ENCODE data around the gene CCL18. TPM values are rescaled to one million over a fixed set of nuclear protein-coding genes. Genes with fewer than 3 reads are reported as not detected.
"Not testable (repeated sequence)": the region's sequence is repeated elsewhere in the genome, so short reads cannot be mapped to it uniquely, and the experiment has no call there.

The CCL18 gene
- total RNA-seq, 1 donor: not detected

- no peak for DNase-seq (ENCODE audit: low read depth)
- no peak overlapping the region for H3K4me3 ChIP-seq (ENCODE audit: low read depth, low read length)
- TF ChIP-seq, protein P1, sequence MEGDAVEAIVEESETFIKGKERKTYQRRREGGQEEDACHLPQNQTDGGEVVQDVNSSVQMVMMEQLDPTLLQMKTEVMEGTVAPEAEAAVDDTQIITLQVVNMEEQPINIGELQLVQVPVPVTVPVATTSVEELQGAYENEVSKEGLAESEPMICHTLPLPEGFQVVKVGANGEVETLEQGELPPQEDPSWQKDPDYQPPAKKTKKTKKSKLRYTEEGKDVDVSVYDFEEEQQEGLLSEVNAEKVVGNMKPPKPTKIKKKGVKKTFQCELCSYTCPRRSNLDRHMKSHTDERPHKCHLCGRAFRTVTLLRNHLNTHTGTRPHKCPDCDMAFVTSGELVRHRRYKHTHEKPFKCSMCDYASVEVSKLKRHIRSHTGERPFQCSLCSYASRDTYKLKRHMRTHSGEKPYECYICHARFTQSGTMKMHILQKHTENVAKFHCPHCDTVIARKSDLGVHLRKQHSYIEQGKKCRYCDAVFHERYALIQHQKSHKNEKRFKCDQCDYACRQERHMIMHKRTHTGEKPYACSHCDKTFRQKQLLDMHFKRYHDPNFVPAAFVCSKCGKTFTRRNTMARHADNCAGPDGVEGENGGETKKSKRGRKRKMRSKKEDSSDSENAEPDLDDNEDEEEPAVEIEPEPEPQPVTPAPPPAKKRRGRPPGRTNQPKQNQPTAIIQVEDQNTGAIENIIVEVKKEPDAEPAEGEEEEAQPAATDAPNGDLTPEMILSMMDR (IDR thresholded peaks at IDR 0.05; ENCODE audit: insufficient read depth, low read depth, low read length): no peak
These were observed 54.6 kb downstream of the CCL18 start for GRCh38 chr17:36118477-36119353.

- TF ChIP-seq, protein P1 (IDR thresholded peaks at IDR 0.05; ENCODE audit: insufficient read depth, low read depth, low read length): no peak
- no peak overlapping the region for H3K4me3 ChIP-seq (ENCODE audit: low read depth, low read length)
- DNase-seq (ENCODE audit: low read depth): no peak
These were observed 56.1 kb downstream of the CCL18 start for GRCh38 chr17:36120221-36120620.

- not testable (repeated sequence) for H3K4me3 ChIP-seq (ENCODE audit: low read depth, low read length); DNase-seq (ENCODE audit: low read depth)
These were observed 57.0 kb downstream of the CCL18 start for GRCh38 chr17:36121099-36121498.

Small RNA genes lying within 50 kb of the gene (small RNA-seq; reads per million reads assigned to genes)
- not detected for gene RN7SL301P

Other genes starting within 250 kb of the CCL18 start
- not detected in 2 replicates for gene HEATR9, start 195.4 kb upstream of the CCL18 start, total RNA-seq
- gene CCL5, start 183.9 kb upstream of the CCL18 start, total RNA-seq: under 0.01 TPM in 1 of 2 replicates, not detected in the other
- gene RDM1, start 133.5 kb upstream of the CCL18 start, total RNA-seq: 0.32 and 0.43 TPM in 2 replicates
- gene LYZL6, start 120.6 kb upstream of the CCL18 start, total RNA-seq: not detected in 2 replicates
- gene CCL16, start 82.8 kb upstream of the CCL18 start, total RNA-seq: not detected in 2 replicates
- gene CCL14, start 77.5 kb upstream of the CCL18 start, total RNA-seq: not detected in 2 replicates
- not detected in 2 replicates for gene CCL15, start 62.7 kb upstream of the CCL18 start, total RNA-seq
- not detected in 2 replicates for gene CCL23, start 46.3 kb upstream of the CCL18 start, total RNA-seq
- gene CCL3, start 25.9 kb downstream of the CCL18 start, total RNA-seq: not detected in 2 replicates
- not detected in 2 replicates for gene CCL4, start 39.6 kb downstream of the CCL18 start, total RNA-seq
- gene TBC1D3B, start 112.4 kb downstream of the CCL18 start, total RNA-seq: 0.43 TPM in 1 of 2 replicates, not detected in the other
- not detected in 2 replicates for gene CCL3L1, start 132.5 kb downstream of the CCL18 start, total RNA-seq
- gene CCL4L2, start 146.8 kb downstream of the CCL18 start, total RNA-seq: not detected in 2 replicates
- gene TBC1D3I, start 200.3 kb downstream of the CCL18 start, total RNA-seq: 0.97 TPM in 1 of 2 replicates, not detected in the other